H9 (cell line): ENCODE data around the gene GAK. TPM values are rescaled to one million over a fixed set of nuclear protein-coding genes. Genes with fewer than 3 reads are reported as not detected.

ENCODE experiments used
- DNase-seq: peaks from one replicate; pipeline ENCODE4 v3.0.0-alpha.2; 2017
- H2AFZ ChIP-seq: one replicate; pipeline ENCODE4 v1.6.1; 2013; ENCODE audit warnings: mild to moderate bottlenecking, low read length, control low read depth, moderate library complexity
- H2AK5ac ChIP-seq: 2 replicates; pipeline ENCODE4 v1.6.1; 2013; ENCODE audit warnings: low read length, control low read depth, mixed read lengths; ENCODE audit not compliant: insufficient read length
- H2BK120ac ChIP-seq: one replicate; pipeline ENCODE4 v1.6.1; 2013; ENCODE audit warnings: low read depth, mild to moderate bottlenecking, low read length, control low read depth, inconsistent platforms; ENCODE audit not compliant: poor library complexity, severe bottlenecking
- H2BK12ac ChIP-seq: 2 replicates; pipeline ENCODE4 v1.6.1; 2013; ENCODE audit warnings: low read length, control low read depth, mixed read lengths, low read depth; ENCODE audit not compliant: insufficient read length
- H2BK15ac ChIP-seq: 2 replicates; pipeline ENCODE4 v1.6.1; 2013; ENCODE audit warnings: low read depth, low read length, control low read depth
- H2BK20ac ChIP-seq: one replicate; pipeline ENCODE4 v1.6.1; 2013; ENCODE audit warnings: low read depth, mild to moderate bottlenecking, low read length, control low read depth, inconsistent platforms; ENCODE audit not compliant: poor library complexity, severe bottlenecking
- H2BK5ac ChIP-seq: 2 replicates; pipeline ENCODE4 v1.6.1; 2013; ENCODE audit warnings: low read length, control low read depth, mixed read lengths; ENCODE audit not compliant: insufficient read length
- H3K14ac ChIP-seq: 2 replicates; pipeline ENCODE4 v1.6.1; 2013; ENCODE audit warnings: low read length, control low read depth; ENCODE audit not compliant: insufficient read depth
- H3K18ac ChIP-seq: 2 replicates; pipeline ENCODE4 v1.6.1; 2013; ENCODE audit warnings: low read depth, mild to moderate bottlenecking, mixed read lengths, low read length, control low read depth; ENCODE audit not compliant: insufficient read length
- H3K23ac ChIP-seq: 2 replicates; pipeline ENCODE4 v1.6.1; 2013; ENCODE audit warnings: low read length, control low read depth, mixed read lengths, low read depth; ENCODE audit not compliant: insufficient read length
- H3K23me2 ChIP-seq: 2 replicates; pipeline ENCODE4 v1.6.1; 2013; ENCODE audit warnings: low read depth, mild to moderate bottlenecking, mixed read lengths, low read length, control low read depth; ENCODE audit not compliant: insufficient read length, poor library complexity, severe bottlenecking
- H3K27ac ChIP-seq: 2 replicates; pipeline ENCODE4 v1.5.1; 2013; ENCODE audit warnings: low read length, control low read depth, mixed read lengths, low read depth; ENCODE audit not compliant: insufficient read length
- H3K27me3 ChIP-seq: 2 replicates; pipeline ENCODE4 v1.6.1; 2013; ENCODE audit warnings: low read length, control low read depth, inconsistent platforms; ENCODE audit not compliant: insufficient read depth
- H3K4ac ChIP-seq: 2 replicates; pipeline ENCODE4 v1.6.1; 2013; ENCODE audit warnings: low read depth, mild to moderate bottlenecking, control low read depth, inconsistent platforms, low read length, moderate library complexity
- H3K4me1 ChIP-seq: 2 replicates; pipeline ENCODE4 v1.6.1; 2013; ENCODE audit warnings: low read length, control low read depth, inconsistent platforms; ENCODE audit not compliant: insufficient read depth
- H3K4me2 ChIP-seq: 2 replicates; pipeline ENCODE4 v1.6.1; 2013; ENCODE audit warnings: low read length, control low read depth, mixed read lengths; ENCODE audit not compliant: insufficient read length, insufficient read depth
- H3K56ac ChIP-seq: 2 replicates; pipeline ENCODE4 v1.6.1; 2013; ENCODE audit warnings: low read depth, mild to moderate bottlenecking, mixed read lengths, low read length, control low read depth; ENCODE audit not compliant: insufficient read length
- H3K79me1 ChIP-seq: 2 replicates; pipeline ENCODE4 v1.6.1; 2013; ENCODE audit warnings: low read depth, mild to moderate bottlenecking, moderate library complexity, low read length, control low read depth, inconsistent platforms; ENCODE audit not compliant: insufficient read depth, poor library complexity, severe bottlenecking
- H3K79me2 ChIP-seq: 2 replicates; pipeline ENCODE4 v1.6.1; 2013; ENCODE audit warnings: low read length, control low read depth, inconsistent platforms; ENCODE audit not compliant: insufficient read depth
- H3K9ac ChIP-seq: 2 replicates; pipeline ENCODE4 v1.6.1; 2013; ENCODE audit warnings: low read length, control low read depth, mixed read lengths; ENCODE audit not compliant: insufficient read length; ENCODE audit errors: extremely low read depth
- H3K9me3 ChIP-seq: one replicate; pipeline ENCODE4 v1.6.1; 2013; ENCODE audit warnings: low read depth, low read length, inconsistent platforms; ENCODE audit not compliant: control insufficient read depth
- H3T11ph ChIP-seq: one replicate; pipeline ENCODE4 v1.6.1; 2013; ENCODE audit warnings: mild to moderate bottlenecking, low read length, control low read depth, inconsistent platforms
- H4K20me1 ChIP-seq: one replicate; pipeline ENCODE4 v1.6.1; 2013; ENCODE audit not compliant: control insufficient read depth, insufficient read length, insufficient read depth
- H4K5ac ChIP-seq: 2 replicates; pipeline ENCODE4 v1.6.1; 2013; ENCODE audit warnings: low read depth, mild to moderate bottlenecking, mixed read lengths, low read length, control low read depth; ENCODE audit not compliant: insufficient read length
- H4K8ac ChIP-seq: replicated peaks from 2 replicates; pipeline ENCODE4 v1.6.1; 2013; ENCODE audit warnings: low read length, control low read depth, mixed read lengths, low read depth; ENCODE audit not compliant: insufficient read length
- H4K91ac ChIP-seq: 2 replicates; pipeline ENCODE4 v1.6.1; 2013; ENCODE audit warnings: low read depth, mild to moderate bottlenecking, moderate library complexity, mixed read lengths, low read length, control low read depth; ENCODE audit not compliant: insufficient read length
- H3K27ac Mint-ChIP-seq, 3 experiments: 2 replicates in 2 of 3; 3 replicates in 1 of 3; pipeline ENCODE4 v1.8.0; 2020 to 2021; ENCODE audit warnings: mixed read lengths in 3 of 3, mild to moderate bottlenecking in 1 of 3, moderate library complexity in 1 of 3
- H3K27me3 Mint-ChIP-seq: 2 replicates; pipeline ENCODE4 v1.8.0; 2021; ENCODE audit warnings: low read depth, mild to moderate bottlenecking, moderate library complexity, mixed read lengths
- H3K36me3 Mint-ChIP-seq, 3 experiments: 2 replicates in 2 of 3; 3 replicates in 1 of 3; pipeline ENCODE4 v1.8.0; 2020 to 2021; ENCODE audit warnings: low read depth in 3 of 3, mixed read lengths in 3 of 3; ENCODE audit not compliant: insufficient read depth in 1 of 3
- H3K4me1 Mint-ChIP-seq, 2 experiments: 2 replicates each; pipeline ENCODE4 v1.8.0; 2020; ENCODE audit warnings: mixed read lengths in 2 of 2
- H3K4me3 Mint-ChIP-seq, 2 experiments: 2 replicates in 1 of 2; 3 replicates in 1 of 2; pipeline ENCODE4 v1.8.0; 2020 to 2021; ENCODE audit warnings: mild to moderate bottlenecking in 2 of 2, mixed read lengths in 2 of 2, moderate library complexity in 1 of 2
- H3K9me3 Mint-ChIP-seq, 2 experiments: 2 replicates in 1 of 2; 3 replicates in 1 of 2; pipeline ENCODE4 v1.8.0; 2020; ENCODE audit warnings: mild to moderate bottlenecking in 2 of 2, mixed read lengths in 2 of 2, moderate library complexity in 1 of 2
- WGBS: extraction: QIAGEN DNeasy Blood & Tissue Kit; methylation state at CpG from one replicate; pipeline ENCODE4 v1.1.7; 2013; ENCODE audit warnings: missing lambda C conversion rate, low lambda C conversion rate, mixed read lengths; ENCODE audit not compliant: insufficient read length; ENCODE audit errors: extremely low coverage; 5-methylcytosine and 5-hydroxymethylcytosine counted together
- total RNA-seq: library from RNA; stranded (reverse); gene quantifications from 2 replicates; pipeline ENCODE4 v1.2.1, GENCODE V29; 2021
- TF ChIP-seq, protein P1 (sequence below): fragments of 200-600 bp; sonication (generic); conservative IDR thresholded peaks from 3 replicates; pipeline ENCODE4 v1.8.0; 2021; ENCODE audit warnings: antibody characterized with exemption, mild to moderate bottlenecking

Gene GAK
- total RNA-seq, 1 experiment from 2014 or later = 80.7 TPM

DNA sequence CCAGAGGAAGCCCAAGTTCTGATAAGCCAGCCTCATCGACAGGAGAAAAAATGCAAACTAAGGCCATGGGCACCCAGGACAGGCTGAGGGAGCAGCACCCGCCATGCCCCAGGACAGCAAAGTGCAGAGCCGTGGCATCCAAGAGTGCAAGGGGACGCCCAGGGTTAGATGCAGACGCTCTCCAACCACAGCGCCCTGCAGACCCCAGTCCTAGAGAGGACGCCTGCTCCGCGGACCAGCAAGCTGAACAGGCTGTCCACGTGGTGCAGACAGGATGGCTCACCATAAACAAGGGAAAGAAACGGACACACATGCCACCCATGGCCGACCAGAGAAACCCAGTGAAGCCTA is 32.6 kb downstream of the GAK start:
- H4K20me1 ChIP-seq = no peaks in the 10 kb centered on the region
- H2BK5ac ChIP-seq = no peak overlapping the region
- H3K79me1 ChIP-seq = no peaks in the 10 kb centered on the region
- H3K4me3 Mint-ChIP-seq = no peak overlapping the region
- H2BK120ac ChIP-seq = no peak overlapping the region
- no peak overlapping the region for H3K9ac ChIP-seq
- H4K91ac ChIP-seq = no peak overlapping the region
- H3K23me2 ChIP-seq = no peaks in the 10 kb centered on the region
- no peak overlapping the region for H3K23ac ChIP-seq
- no peak overlapping the region for H4K5ac ChIP-seq
- H3K4me2 ChIP-seq = no peak overlapping the region
- no peak overlapping the region for H2BK15ac ChIP-seq
- no peak overlapping the region for H3K4ac ChIP-seq
- H3T11ph ChIP-seq = no peak overlapping the region
- no CpG with 5 or more reads among the region's 12 CpGs for WGBS
- no peak overlapping the region for H3K56ac ChIP-seq
- H3K36me3 Mint-ChIP-seq = peaks cover 3 to 37% (median 21%) of the 10 kb centered on the region in 3 experiments; a peak in 5 of 7 replicates
- no peaks in the 10 kb centered on the region for H3K9me3 Mint-ChIP-seq
- DNase-seq = no peak
- no peak overlapping the region for H3K18ac ChIP-seq
- H2AFZ ChIP-seq = no peak overlapping the region
- no peaks in the 10 kb centered on the region for H3K9me3 ChIP-seq
- no peak overlapping the region for H2BK20ac ChIP-seq
- no peaks in the 10 kb centered on the region for H3K4me1 ChIP-seq
- peak overlapping the region in 1 of 3 experiments; percentile 16; a peak in 1 of 7 replicates for H3K27ac Mint-ChIP-seq
- H3K79me2 ChIP-seq = no peaks in the 10 kb centered on the region
- no peaks in the 10 kb centered on the region for H3K27me3 Mint-ChIP-seq
- no peaks in the 10 kb centered on the region for H3K27me3 ChIP-seq
- peaks cover 0 to 3% of the 10 kb centered on the region in 2 experiments; a peak in 2 of 4 replicates for H3K4me1 Mint-ChIP-seq
- no peak overlapping the region for H3K27ac ChIP-seq
- no peak overlapping the region for H4K8ac ChIP-seq
- H3K14ac ChIP-seq = no peak overlapping the region
- TF ChIP-seq, protein P1, sequence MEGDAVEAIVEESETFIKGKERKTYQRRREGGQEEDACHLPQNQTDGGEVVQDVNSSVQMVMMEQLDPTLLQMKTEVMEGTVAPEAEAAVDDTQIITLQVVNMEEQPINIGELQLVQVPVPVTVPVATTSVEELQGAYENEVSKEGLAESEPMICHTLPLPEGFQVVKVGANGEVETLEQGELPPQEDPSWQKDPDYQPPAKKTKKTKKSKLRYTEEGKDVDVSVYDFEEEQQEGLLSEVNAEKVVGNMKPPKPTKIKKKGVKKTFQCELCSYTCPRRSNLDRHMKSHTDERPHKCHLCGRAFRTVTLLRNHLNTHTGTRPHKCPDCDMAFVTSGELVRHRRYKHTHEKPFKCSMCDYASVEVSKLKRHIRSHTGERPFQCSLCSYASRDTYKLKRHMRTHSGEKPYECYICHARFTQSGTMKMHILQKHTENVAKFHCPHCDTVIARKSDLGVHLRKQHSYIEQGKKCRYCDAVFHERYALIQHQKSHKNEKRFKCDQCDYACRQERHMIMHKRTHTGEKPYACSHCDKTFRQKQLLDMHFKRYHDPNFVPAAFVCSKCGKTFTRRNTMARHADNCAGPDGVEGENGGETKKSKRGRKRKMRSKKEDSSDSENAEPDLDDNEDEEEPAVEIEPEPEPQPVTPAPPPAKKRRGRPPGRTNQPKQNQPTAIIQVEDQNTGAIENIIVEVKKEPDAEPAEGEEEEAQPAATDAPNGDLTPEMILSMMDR = no peak
- H2AK5ac ChIP-seq = no peak overlapping the region
- no peak overlapping the region for H2BK12ac ChIP-seq
